CD4-positive, alpha-beta T cell treated with Interleukin-15 for 1 hour (primary cell): ENCODE results near the gene SH3BP2.

Experiments used
- DNase-seq: peaks from one replicate; pipeline ENCODE4 v3.0.0-alpha.2; 2020

The SH3BP2 gene

GRCh38 chr4:2835978-2836377 is 43.1 kb downstream of the SH3BP2 start:
- no peak for DNase-seq

- DNase-seq = no peak
These were observed 43.5 kb downstream of the SH3BP2 start for GRCh38 chr4:2836391-2836859.

- no peak for DNase-seq
These were observed 44.4 kb downstream of the SH3BP2 start for GRCh38 chr4:2837110-2837903.

- DNase-seq = peak; percentile 79
These were observed 45.1 kb downstream of the SH3BP2 start for GRCh38 chr4:2837904-2838496.

GRCh38 chr4:2839060-2839459 is 46.2 kb downstream of the SH3BP2 start:
- no peak for DNase-seq

GRCh38 chr4:2842687-2843262 is 49.9 kb downstream of the SH3BP2 start:
- no peak for DNase-seq

- DNase-seq = peak; percentile 93
These were observed 50.5 kb downstream of the SH3BP2 start, which contains the start of gene ADD1 for GRCh38 chr4:2843263-2843940. Gene ADD1, plus strand, starts transcription at chr4:2843844. Its CDS starts 32,072 bp downstream, at chr4:2875916.

GRCh38 chr4:2843941-2844584 is 51.2 kb downstream of the SH3BP2 start:
- DNase-seq = no peak

- no peak for DNase-seq
These were observed 53.3 kb downstream of the SH3BP2 start for GRCh38 chr4:2846172-2846571.

- DNase-seq = no peak
These were observed 54.5 kb downstream of the SH3BP2 start for GRCh38 chr4:2847302-2847871.

- no peak for DNase-seq
These were observed 55.6 kb downstream of the SH3BP2 start for GRCh38 chr4:2848449-2848848.

GRCh38 chr4:2849267-2850152 is 56.6 kb downstream of the SH3BP2 start:
- no peak for DNase-seq

GRCh38 chr4:2850966-2851798 is 58.3 kb downstream of the SH3BP2 start:
- no peak for DNase-seq

- peak; percentile 74 for DNase-seq
These were observed 59.6 kb downstream of the SH3BP2 start for GRCh38 chr4:2852481-2852921.

GRCh38 chr4:2855584-2855983 is 62.7 kb downstream of the SH3BP2 start:
- DNase-seq = no peak

- DNase-seq = no peak
These were observed 63.4 kb downstream of the SH3BP2 start for GRCh38 chr4:2856266-2856665.

GRCh38 chr4:2857349-2857927 is 64.6 kb downstream of the SH3BP2 start:
- no peak for DNase-seq

- DNase-seq = no peak
These were observed 65.7 kb downstream of the SH3BP2 start for GRCh38 chr4:2858451-2859217.

- DNase-seq = no peak
These were observed 66.6 kb downstream of the SH3BP2 start for GRCh38 chr4:2859514-2859913.
